ENCODE results near the gene TMEM11.

- TF ChIP-seq CTCF (IDR thresholded peaks at IDR 0.05) (no peak), POLR2A (IDR thresholded peaks at IDR 0.05) (no peak), POLR2AphosphoS5 (IDR thresholded peaks at IDR 0.05) (no peak), EP300 (IDR thresholded peaks at IDR 0.05) (no peak)
These were observed 36.6 kb downstream of the TMEM11 start for GRCh38 chr17:21177401-21177800.
